Activated CD8-positive, alpha-beta memory T cell treated with anti-CD3 and anti-CD28 coated beads, Interleukin-2, amount 50 U/mL, for 24 hours (primary cell): ENCODE data around the gene HPDL.
A peak's percentile ranks its signal among the peaks of the same experiment; 100 is the strongest.

Experiments used
- DNase-seq: peaks from one replicate; pipeline ENCODE4 v3.0.0-alpha.2; 2020; ENCODE audit errors: extremely low read depth

HPDL gene

DNA sequence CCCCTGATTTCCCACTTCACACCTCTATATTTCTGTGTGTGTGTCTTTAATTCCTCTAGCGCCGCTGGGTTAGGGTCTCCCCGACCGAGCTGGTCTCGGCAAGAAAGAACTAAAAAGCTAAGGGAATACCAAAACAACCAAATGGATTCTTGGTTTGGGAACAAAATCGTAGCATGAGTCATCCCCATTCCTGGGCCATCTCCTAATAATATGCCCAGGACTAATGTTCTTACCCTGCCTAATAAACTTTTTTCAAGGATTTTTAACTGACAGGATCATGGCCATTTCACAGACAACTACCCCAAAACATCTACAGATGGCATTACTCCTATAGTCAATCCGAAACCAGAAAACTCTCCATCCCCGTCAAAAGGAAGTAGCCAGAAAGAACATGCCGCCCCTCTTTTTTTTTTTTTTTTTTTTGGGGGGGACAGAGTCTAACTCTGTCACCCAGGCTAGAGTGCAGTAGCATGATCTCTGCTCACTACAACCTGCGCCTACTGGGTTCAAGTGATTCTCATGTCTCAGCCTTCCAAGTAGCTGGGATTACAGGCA is 4.1 kb upstream of the HPDL start:
- DNase-seq: no peak

DNA sequence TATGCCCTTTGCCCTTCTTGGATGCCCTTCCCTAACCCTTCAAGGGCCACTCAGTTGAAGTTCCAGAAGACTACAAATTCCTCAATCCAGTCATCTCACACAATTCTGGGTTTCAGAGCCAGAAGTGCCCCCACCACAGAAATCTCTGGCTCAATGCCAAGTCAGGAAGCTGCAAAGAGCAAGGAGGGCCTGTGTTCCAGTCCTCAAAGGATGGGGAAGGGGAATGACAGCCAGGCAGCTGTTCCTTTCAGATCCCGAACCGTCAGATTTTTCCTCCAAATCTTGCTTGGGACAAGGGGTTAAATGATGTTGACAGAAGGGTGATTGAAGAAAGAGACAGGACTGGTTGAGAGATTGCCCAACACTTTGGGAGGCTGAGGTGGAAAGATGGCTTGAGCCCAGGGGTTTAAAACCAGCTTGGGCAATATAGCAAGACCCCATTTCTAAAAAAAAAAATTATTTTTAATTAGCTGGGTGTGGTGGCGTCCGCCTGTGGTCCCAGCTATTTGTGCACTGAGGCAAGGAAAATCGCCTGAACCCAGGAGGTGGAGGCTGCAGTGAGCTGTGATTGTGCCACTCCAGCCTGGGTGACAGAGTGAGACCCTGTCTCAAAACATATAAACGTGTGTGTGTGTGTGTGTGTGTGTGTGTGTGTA is 716 bp upstream of the HPDL start:
- DNase-seq: no peak

DNA sequence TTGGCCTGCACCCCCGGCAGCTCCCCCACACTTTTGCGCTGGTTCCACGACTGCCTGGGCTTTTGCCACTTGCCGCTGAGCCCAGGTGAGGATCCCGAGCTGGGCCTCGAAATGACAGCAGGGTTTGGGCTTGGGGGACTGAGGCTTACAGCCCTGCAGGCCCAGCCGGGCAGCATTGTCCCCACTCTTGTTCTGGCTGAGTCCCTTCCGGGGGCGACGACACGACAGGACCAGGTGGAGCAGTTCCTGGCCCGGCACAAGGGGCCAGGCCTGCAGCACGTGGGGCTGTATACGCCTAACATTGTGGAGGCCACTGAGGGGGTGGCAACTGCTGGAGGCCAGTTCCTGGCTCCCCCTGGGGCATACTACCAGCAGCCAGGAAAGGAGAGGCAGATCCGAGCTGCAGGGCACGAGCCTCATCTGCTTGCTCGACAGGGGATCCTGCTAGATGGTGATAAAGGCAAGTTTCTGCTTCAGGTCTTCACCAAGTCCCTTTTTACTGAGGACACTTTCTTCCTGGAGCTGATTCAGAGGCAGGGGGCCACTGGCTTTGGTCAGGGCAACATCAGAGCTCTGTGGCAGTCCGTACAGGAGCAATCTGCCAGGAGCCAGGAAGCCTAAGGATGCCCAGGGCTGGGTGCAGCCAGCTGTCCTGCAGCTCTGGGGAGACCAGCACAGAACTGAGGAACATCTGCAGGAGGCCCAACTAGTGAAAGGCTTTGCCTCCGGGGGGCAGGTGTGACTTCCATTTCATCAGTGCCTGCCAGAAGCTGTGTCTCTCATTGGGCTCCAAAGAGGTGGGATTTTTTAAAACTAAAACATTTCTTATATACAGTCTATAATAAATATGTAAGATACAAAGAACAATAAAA is 1.2 kb downstream of the HPDL start:
- DNase-seq: no peak

DNA sequence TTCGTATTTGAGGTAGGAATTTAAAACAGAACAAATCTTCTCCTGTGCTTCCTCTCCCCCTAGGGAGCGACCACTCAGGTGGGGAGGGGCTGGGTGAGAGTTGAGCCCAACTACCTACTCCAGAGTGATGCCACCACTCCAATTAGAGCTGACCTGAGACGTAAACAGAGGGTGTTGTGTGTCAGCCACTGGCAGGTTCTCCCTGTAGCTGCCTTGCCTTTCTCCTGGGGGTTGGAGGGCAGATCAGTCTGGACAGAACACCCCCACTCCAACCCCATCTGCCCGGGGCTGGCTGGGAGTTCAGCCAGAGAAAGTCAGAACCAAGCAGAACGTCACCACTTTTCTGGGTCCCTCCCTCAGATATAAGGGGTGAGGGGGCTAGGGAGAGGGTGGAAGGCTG is 2.0 kb downstream of the HPDL start:
- no peak for DNase-seq

DNA sequence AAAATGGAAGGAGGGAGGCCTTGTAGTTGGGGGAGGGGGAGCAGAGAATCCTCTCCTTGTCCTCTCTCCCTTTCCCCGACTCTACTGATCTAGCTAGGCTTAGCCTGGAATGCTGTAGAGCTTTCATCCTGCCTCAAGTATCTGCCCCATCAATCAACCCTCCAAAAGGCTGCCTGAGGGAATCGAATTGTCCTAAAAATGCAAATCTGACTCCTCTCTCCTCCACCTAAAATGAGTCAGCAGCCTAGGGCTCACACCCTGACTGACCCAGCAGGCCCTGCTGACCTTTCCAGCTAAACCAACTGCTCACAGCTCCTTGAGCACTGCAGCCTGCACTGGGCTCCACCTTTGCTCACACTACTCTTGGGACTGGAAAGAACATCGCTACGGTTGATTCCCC is 2.8 kb downstream of the HPDL start:
- DNase-seq: no peak

DNA sequence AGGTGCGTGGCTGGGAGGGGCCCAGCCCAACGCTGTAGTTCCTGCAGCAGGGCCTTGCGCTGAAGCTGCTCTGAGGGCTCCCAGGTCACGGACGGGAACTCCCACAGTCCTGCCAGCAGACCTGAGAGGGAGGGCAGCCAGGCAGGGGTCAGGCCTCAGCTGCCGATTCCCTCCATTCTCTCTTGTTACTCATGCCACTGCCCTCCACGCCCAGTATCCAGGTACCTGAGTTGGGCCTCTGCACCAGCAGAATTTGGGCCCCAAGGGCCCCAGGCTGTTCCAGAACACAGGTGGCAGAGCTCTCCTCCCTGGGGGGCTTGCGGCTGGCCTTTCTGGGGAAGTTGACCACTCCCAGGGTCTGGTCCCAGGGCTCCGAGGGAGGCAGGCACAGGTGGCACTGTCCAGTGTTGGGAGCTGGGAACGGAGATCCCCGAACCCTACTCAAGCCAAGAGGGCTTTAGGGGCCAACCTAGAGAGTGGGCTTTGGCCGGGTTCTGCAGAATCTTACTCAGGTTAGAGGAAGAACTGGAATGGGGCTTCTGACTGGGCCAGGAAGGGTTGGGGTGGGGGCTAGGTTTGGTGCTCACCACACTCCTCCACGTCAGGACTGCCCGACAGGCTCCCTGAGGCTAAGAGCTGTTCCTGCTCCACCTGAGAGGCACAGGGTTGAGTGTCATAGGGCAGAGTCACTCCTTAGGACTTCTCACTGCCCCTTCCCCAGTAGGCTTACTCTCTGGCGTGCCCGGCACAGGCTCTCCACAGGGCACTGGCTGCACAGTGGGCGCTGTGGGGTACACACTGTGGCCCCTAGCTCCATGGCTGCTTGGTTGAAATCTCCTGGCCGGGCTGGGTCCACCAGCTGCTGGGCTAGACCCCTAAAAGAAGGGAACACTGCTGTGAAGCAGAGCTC is 5.0 kb downstream of the HPDL start:
- DNase-seq: no peak

DNA sequence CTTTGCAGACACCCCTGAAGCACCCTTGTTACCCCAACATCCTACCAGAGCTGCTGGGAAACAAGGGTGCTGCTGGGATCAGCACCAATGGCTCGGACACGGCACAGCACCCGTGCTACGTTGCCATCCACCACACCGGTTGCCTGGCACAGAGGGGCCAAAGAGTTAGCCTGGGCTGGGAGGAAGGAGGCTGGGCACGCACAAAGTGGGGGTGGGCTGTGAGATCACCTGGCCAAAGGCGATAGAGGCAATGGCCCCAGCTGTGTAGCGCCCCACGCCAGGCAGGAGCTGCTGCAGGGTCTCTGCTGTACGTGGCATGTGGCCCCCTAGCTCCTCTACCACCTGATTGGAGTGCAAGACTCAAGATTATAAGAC is 5.6 kb downstream of the HPDL start:
- DNase-seq: no peak

DNA sequence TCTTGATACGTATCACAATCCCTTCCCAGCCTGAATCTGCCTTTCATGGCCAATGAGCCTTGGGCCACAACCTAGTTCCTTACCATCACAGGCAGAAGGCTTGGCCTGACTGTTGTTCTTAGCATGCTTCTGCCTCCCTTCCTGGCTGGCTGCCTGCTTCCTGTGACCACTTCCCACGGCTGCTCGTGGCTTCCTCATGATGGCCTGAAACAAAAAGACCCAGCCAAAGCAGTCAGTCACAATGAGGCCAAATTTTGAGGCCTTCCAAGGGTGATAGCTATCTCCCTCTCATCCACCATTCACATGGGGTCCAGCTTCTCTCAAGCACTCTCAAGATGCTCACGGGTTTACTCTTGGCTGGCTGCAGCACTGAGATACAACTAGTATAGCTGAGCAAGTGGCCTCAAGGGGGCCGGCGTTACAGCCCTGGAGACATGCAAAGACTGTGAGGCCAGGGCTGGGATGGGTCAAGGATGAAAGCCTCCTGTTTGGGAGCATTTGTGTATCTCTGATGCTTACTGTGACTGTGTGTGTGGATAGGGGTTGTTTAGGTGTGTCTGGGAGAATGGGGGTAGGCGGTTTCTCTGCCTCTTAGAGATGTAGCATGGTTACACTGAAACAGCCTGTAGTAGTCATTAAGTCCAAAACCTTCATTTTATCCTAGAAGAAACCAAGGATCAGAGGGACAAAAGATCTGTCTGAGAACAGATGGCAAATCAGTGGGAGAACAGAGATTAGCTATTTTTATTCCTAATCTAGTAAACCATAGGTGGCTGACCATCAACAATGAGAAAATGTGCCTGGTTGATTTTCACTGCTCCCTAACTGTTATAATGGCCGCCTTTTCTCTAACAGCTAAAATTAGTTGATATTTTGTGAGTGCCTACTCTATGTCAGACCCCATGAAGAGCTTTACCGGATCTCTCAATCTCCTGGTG is 7.9 kb downstream of the HPDL start:
- no peak for DNase-seq

DNA sequence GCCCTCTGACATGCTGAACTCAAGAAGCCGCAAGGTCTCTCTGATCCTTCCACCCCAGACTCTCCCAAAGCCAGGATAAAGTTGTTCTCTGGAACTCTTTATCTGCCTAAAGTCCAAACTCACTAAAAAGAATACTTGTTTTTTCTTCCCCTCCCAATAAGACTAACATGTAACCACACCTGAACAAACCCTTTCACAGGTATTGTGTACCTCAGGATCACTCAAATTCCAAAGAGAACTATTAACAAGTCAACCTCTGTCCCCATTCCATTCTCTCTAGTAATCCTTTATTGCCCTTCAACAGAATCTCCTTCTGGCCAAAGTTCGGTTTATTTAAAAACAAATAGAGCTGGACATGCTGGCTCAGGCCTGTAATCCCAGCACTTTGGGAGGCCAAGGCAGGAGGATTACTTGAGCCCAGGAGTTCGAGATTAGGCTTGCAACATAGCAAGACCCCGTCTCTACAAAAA is 9.2 kb downstream of the HPDL start:
- no peak for DNase-seq

DNA sequence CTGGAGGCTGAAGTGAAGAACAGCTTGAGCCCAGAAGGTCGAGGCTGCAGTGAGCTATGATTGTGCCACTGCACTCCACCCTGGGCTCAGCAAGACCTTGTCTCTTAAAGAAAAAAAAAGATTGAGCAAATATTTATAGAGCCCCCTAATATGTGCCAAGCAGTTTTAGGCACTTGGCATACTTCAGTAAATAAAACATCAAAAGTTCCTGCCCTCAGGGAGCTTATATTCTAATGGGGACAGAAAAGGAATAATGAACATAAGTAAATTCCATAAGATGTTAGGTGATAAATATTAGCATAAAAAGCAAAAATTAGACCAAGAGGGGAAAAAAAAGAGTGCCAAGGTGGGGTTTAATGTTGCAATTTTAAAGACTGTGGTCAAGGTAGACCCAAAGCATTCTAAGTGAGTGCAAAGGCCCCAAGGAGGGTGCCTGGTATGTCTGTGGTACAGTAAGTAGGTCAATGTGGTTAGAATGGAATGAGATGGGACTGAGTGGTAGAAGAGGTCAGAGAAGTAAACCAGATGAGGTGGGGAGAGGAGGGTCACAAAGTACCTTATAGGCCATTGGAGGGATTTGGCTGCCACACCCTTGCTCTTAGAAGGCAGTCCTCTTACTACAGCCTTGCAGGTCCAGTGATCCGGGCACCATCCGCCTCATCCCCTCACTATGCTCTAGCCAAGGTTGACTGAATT is 11.1 kb downstream of the HPDL start:
- DNase-seq: no peak

DNA sequence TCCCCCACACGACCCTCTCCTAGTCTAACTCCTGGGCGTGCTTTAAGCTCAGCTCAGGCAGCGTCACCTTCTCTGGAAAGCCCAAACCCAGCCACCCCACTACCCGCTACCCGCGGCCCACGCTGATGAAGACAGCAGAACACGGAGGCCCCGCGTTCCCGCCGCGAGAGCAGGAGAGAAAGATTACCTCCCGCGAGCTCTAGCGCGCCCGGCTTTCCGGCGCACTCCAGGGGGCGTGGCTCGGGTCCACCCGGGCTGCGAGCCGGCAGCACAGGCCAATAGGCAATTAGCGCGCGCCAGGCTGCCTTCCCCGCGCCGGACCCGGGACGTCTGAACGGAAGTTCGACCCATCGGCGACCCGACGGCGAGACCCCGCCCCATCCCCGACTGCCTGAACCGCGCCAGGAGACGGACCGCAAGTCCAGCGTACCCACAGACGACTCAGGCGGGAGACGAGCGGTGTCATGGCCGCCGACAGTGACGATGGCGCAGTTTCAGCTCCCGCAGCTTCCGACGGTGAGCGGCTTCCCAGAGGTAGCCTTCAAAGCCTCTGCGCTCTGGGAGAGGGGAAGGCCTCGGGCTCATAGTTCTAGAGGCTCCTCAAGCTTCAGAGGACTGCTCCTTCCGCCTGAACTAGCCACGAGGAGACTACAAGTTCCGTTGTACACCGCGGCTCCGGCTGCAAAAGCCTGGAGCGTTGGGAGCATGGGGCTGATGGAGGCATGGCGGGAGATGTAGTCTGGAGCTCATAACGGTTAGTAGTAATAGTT is 13.3 kb downstream of the HPDL start, which contains the start of the genes MUTYH and TOE1:
MUTYH (minus strand) TSS at position 652 of the 770 bp plus-strand sequence. CDS start 5,935 bp downstream, outside the sequence.
TOE1 (plus strand) TSS at position 382 of the 770 bp plus-strand sequence; CDS start at position 465, 83 bp downstream.
- DNase-seq: peak; percentile 88

DNA sequence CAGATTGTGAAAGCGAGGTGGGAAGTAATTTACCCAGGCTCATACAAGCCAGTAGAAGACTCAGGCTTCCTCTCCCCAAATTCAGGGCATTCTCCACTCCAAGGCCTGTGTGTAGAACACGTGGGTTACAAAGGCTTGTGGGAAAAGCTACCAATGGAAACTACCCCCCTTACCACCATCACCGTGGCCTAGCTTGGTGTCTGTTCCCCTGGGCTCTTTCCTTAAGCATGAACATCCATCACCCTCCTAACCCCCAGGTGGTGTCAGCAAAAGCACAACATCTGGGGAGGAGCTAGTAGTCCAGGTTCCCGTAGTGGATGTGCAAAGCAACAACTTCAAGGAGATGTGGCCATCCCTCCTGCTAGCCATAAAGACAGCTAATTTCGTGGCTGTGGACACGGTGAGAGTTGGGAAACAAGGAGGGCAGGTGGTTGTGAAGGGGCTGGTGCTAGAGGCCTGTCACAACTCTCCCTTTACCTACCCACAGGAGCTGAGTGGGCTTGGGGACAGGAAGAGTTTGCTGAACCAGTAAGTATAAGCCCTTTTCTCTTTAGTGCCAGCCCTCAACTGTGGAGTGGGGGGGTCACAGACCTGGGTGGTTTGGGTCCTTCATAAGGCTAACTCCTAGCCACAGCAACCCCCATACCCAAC is 14.2 kb downstream of the HPDL start:
- DNase-seq: no peak

DNA sequence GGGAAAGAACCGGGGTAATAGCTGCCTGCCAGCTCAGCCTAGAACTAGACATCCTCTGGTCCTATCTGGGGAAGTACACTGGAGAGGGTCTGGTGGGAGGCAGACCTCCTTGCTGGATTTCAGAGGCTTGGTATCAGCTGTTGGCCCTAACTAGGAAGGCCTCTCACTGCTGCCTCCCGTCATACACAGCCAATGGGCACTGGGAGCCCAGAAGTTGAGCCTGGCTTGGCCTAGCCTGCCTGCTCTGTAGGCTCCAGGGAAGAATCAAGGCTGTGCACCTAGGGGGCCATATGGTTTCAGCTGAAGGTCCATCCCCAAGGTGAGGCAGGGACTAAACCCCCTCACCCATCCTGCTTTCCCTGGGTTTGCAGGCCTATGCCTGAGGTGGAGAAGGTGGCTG is 17.8 kb downstream of the HPDL start:
- DNase-seq: no peak

DNA sequence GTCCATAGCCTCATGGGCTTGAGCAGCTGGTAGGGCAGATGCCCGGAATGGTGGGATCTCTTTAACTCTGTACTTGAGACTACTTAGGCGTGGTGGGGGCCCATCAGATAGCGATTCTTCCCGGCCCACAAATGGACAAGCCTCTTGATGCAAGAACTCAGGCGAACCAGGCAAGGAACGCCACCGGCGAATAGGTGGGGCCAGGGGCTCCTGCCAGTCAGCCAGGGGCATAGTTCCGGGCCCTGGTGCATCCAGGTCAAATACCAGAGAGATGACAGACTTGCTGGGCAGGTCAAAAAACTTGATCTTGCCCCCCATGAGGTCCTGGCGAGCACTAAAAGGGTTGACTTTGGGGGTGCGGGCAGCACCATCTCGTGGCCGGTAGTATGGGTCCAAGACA is 18.3 kb downstream of the HPDL start:
- DNase-seq: no peak

DNA sequence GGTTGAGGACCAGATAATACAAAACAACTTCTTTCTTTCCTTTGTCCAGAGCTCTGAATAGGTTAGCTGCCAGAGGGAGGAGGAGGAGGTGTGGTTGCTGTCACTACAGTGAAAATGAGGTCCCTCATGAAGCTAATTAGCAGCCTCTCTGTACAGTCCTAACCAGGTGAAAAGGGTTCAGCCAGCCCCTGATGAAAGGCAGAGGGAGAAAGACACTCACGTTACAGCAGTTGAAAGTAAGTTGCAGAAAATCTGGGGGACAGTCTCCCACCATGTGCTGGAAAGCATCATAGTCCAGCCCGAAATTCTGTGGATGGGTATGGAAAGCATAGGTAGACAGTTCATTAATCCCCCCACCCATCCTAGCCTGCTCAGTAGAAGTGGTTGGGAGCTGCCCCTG is 19.8 kb downstream of the HPDL start:
- no peak for DNase-seq

DNA sequence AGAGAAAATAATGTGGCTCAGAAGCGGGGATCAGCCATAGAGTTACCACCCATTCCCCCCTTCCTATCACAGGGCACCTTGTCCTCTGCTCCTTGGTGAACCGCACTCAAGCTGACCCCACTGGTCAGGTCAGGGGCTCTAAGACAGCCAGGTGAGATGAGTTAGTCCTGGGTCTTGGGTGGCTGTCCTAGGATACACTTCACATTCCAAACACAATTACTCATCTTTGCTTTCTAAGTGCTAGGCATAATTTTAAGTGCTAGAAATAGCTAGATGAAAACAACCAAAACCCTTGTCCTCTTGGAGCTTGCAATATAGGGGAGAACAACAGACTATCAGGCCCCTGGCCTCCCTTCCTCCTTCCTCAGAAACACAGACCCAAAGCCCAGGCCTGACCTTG is 21.3 kb downstream of the HPDL start:
- no peak for DNase-seq

DNA sequence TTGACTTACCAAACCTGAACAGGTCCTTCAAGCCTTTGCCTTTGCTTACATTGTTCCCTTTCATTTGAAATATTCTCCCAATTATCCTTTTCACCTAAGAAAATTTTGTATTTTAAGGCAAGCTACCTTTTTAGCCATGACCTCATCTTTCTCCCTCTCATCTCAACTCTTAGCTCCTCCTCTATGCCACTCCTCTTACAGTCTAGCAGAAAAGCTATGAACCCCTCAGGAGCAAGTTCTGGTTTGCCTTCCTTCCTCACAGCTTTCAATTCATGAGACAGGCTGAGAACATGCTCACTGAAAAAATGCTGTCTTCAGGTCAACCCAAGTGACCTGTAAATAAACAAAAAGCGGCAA is 21.9 kb downstream of the HPDL start:
- no peak for DNase-seq

DNA sequence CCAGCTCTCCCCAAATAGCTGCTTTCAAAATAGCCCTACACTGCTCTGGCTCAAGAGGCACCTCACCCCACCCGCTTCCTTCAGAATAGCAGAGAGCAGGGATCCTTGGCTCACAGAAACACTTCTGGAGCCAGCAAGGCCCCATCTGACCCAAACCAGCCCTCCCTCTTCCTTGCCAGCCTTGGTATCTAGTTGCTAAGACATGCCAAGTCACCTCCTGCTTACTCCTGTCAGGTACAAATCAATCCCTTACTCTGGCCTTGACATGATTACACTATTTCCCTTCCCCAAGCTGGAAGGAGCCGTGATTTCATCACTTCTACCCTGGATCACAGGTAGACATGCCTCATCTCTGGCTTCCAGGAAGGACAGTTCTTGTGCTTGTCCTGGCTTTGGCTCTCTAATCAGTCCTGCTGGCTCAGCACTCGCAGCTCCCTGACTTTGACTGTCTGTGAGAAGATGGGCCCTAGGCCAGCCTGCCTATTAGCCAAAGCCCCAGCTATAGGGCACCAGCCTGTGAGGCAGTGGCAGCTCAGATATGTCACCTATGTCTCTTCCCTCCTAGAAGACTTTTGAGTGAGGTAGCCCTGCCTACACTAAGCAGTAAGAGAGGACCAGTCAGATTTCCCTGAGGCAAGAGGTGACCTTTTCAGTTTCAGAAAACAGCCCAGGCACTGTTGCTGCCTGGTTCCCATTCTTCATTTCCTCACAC is 22.4 kb downstream of the HPDL start:
- DNase-seq: no peak
